Measurements from ENCODE around the gene VAMP2. TPM values are rescaled to one million over a fixed set of nuclear protein-coding genes. Genes with fewer than 3 reads are reported as not detected.

VAMP2 gene
- total RNA-seq, 1 donor from 2014 or later: 87.9 TPM

- DNase-seq (ENCODE audit: low spot score): no peak
Measured at GRCh38 chr17:8155231-8155995, 7.3 kb downstream of the VAMP2 start.

DNA sequence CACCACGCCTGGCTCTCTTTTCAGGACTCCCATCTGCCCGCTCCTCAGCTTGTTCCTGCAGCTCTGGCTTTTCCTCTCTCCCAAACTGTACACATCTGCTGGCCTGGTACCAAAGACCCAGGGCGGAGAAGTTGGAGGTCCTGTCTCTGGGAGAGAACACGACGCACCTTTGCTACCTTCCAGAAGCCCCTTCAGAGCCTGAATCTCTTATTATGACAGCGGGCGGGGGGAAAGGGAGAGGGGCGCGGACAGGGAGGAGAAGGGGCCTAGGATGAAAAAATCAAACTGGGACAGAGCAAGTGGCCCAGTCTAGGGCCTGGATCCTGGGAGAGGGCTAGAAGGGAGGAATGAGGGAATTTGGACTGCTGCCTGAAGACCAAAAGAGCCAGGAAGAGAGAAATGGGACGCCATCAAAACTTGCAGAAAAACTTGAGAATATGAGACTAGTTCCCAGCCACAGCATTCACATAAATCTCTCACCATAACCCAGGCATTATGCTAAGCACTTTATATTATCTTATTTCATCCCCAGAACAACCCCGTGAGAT, 8.1 kb downstream of the VAMP2 start:
- no peak for DNase-seq (ENCODE audit: low spot score)

DNA sequence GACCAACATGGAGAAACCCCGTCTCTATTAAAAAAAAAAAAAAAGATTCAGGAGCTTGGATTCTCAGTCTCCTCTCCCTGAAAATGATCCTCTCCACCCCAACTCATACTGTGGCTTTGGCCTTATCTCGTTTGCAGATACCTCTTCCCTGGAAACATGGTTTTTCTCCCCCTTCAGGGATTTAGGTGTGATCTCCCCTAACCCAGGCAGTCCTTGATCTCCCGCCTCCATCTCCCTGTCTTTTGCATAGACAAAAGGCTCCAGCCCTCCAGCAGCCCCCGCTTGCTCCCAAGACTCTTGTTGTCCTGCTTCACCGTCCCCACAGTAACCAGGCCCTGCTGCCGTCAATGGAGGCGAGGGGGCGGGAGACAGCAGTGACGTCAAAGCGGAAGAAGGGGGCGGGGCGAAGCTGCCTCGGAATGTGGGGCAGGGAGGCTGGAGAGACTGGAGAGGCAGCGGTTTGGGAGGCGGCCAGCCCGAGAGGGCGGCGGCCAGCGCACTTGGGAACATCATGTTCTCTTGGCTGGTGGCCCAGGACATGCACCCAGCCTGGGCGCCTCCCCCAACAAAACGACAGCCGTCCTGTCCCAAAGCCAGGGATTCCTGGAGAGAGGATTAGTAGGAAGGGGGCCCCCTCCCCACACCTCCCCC, 8.7 kb downstream of the VAMP2 start:
- DNase-seq (ENCODE audit: low spot score): peak; percentile 100

GRCh38 chr17:8153525-8153956, 9.2 kb downstream of the VAMP2 start:
- peak; percentile 92 for DNase-seq (ENCODE audit: low spot score)

DNA sequence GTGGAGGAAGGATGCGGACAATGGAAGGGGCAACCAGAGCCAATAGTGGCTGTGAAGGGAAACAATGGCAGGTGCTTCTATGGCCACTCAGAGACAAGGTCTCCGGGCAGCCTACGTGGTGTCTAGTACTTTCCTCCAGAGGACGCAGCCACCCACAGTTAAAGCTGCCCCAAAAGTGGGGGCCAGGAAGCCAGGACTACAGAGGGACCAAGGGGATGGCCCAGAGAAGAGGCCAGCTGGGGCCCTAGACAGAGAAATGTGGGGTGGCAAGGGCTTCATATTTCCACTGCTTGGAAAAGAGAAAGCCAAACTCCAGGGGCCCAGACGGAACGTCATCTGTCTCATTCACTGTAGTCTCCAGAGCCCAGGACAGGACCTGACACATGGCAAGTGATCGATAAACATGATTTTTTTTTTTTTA, 9.7 kb downstream of the VAMP2 start:
- DNase-seq (ENCODE audit: low spot score): peak; percentile 48

DNA sequence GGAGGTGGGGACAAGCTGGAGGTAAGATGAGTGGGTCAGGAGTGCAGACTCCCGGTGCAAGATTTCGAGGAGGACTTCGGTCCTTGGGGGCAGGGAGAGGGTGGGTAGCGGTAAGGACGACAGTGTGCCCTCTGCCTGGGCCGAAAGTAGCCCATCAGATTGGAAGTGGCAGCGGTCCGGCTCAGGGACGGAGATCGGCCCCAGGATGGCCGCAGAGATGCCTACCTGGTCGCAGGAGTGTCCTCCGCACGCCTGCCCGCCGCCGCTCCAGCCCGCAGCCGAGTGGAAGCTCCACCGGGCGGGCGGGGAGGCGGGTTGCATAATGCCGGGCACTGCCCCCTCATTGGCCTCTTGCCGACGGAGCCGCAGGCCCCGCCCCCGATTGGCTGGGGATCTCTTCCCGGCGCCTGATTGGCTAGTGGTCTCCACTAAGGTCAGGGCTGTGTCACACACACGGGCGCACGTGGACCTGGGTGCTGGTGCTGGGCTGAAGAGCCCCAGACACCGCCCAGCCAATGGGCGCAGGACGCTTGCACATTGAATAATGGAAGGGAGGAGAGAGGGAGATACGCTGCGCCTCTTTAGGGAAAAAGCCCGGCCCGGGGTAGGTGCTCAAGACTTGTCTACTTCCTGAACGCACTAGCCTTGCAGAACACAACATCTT, 10.5 kb downstream of the VAMP2 start, which contains the start of gene PER1:
TSS of gene PER1 (minus strand) at position 293 of the 664 bp plus-strand sequence. CDS start 1,698 bp downstream, outside the sequence.
- peak; percentile 97 for DNase-seq (ENCODE audit: low spot score)

GRCh38 chr17:8151641-8152111, 11.1 kb downstream of the VAMP2 start:
- peak; percentile 87 for DNase-seq (ENCODE audit: low spot score)

GRCh38 chr17:8151120-8151640, 11.6 kb downstream of the VAMP2 start:
- DNase-seq (ENCODE audit: low spot score): peak; percentile 91

- no peak for DNase-seq (ENCODE audit: low spot score)
Measured at GRCh38 chr17:8150194-8151119, 12.3 kb downstream of the VAMP2 start.

- no peak for DNase-seq (ENCODE audit: low spot score)
Measured at GRCh38 chr17:8149419-8150193, 13.1 kb downstream of the VAMP2 start.

DNA sequence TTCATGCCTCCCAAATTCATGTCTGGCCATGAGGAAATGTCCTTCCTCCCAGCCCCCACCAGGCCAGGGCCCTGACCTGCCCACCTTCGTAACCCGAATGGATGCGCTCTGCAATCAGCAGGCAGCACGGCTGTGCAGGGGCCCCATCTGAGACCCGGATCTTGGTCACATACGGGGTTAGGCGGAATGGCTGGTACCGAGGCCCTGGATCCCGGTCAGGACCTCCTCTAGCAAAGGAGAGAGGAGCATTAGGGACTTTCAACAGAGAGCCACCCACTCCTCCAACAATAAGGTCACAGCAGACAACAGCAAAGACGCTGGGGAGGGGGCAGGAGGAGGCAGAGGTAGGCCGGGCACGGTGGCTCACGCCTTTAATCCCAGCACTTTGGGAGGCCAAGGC, 14.2 kb downstream of the VAMP2 start:
- no peak for DNase-seq (ENCODE audit: low spot score)

DNA sequence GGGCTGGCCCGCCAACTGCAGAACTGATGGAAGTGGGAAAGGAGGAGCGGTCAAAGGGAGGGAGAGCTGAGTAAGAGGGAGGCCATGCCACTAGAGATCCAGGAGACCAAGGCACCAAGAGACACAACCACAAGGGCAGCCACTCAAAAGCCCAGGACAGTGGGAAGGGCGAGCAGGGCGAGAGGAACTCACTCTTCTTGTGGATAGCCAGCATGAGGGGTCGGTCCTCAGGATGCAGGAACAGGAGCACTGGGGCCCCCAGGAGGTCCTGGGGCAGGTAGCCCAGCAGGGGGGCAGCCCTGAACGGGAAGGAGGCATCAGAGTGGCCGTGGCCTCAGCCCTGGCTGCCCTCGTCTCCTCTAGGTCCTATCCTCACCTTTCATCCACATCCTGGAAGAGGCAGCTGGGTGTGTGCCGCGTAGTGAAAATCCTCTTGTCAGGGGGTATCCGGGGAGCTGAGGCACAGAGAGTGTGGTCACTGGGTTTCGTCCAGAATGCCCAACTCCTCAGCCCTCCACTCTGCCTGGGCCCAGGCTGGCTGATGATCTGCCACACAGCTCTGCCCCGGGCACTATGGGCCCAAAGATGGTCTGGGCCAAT, 14.8 kb downstream of the VAMP2 start:
- no peak for DNase-seq (ENCODE audit: low spot score)

GRCh38 chr17:8147141-8147804, 15.5 kb downstream of the VAMP2 start:
- DNase-seq (ENCODE audit: low spot score): no peak

GRCh38 chr17:8146381-8147140, 16.2 kb downstream of the VAMP2 start:
- no peak for DNase-seq (ENCODE audit: low spot score)

DNA sequence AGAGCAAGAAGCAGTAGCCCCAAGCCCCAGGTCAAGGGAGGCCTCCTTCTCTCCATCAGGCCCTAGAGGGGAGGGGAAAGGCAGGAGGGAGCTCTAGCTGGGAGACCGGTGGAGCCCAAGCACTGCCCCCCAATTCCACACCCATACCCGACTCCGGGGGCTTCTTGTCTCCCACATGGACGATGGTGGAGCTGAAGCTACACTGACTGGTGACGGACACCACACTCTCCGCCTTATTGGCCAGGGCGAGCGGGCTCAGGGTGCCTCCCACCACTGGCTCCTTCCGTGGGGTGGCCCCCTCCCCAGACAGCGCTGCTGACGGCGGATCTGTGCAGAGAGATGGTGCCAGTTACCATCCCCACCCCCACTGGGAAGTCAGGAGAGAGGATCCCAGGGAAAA, 16.9 kb downstream of the VAMP2 start:
- DNase-seq (ENCODE audit: low spot score): no peak

DNA sequence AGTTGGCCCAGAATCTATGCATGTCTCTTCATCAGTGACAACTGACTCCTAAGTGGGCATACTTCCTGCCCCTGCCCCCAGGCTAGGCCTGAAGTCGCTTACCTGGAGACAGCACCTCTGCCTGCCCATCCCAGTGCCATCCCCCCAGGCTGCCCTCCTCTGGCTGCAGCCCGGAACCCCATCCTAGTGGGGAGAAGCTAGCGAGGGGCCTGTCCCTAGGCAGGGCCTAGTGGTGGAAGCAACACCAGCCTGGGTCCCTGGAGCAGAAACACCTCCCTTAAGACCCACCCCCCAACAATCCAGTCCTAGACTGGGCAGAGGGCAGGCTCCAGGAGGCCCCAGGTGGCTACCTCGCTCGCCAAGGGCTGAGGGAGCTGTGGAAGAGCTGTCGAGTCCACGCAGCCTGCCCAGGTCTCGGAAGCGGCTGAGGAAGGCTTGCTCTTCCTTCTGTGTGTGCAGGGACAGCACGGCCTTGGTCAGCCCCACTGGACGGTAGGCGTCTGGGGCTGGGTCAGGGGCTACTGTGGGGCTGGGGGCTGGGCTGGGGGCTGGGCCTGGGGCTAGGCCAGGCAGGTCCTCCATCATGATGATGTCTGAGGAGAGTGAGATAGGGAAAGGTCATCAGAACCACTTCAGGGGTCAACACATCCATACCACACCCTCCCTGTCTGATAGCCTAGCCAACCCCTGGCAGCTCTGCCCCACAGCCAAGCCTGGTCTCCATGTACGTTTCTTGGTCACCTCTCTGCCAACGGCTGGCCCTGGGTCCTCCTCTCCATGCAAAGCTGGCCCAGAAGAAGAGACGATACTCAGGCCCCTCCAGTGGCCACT, 18.1 kb downstream of the VAMP2 start:
- DNase-seq (ENCODE audit: low spot score): no peak
